PC-9 (cell line): ENCODE data around the gene SRGAP3. TPM values are rescaled to one million over a fixed set of nuclear protein-coding genes. Genes with fewer than 3 reads are reported as not detected.

ENCODE experiments used
- BruUV-seq: library from RNA; stranded (reverse); fragments of 400-500 nt; replicated peaks from 2 replicates; lab custom pipeline; 2021; lab: Mats Ljungman, UMichigan
- CTCF ChIA-PET: fragments of 300-600 bp; sonication (Branson Sonifier 250); formaldehyde crosslinking; loops from one replicate; lab custom pipeline; 2022; ENCODE audit warnings: antibody characterized with exemption; lab: Charles Lee
- POLR2A ChIA-PET: fragments of 300-600 bp; sonication (Branson Sonifier 250); formaldehyde crosslinking; loops from one replicate; lab custom pipeline; 2022; ENCODE audit warnings: antibody characterized with exemption; ENCODE audit not compliant: unreplicated experiment; lab: Charles Lee
- DNase-seq, 2 experiments: peaks; one replicate each; pipeline versions ENCODE4 v3.0.0 to v3.0.0-alpha.2; 2015 to 2022; ENCODE audit warnings: mixed read lengths in 1 of 2
- H2AFZ ChIP-seq: fragments of 200-600 bp; sonication (generic); 2 replicates; pipeline ENCODE4 v1.8.1; 2017; ENCODE audit warnings: antibody characterized with exemption
- H3F3A ChIP-seq: fragments of 200-600 bp; sonication (generic); 2 replicates; pipeline ENCODE4 v1.8.1; 2017; ENCODE audit warnings: antibody characterized with exemption, mild to moderate bottlenecking, low read depth; ENCODE audit not compliant: insufficient read depth
- H3K27ac ChIP-seq: fragments of 200-600 bp; sonication (generic); 2 replicates; pipeline ENCODE4 v1.6.1; 2016; ENCODE audit warnings: mixed run types
- H3K27me3 ChIP-seq: fragments of 200-600 bp; sonication (generic); 2 replicates; pipeline ENCODE4 v1.6.1; 2016; ENCODE audit warnings: low read depth, mixed run types; ENCODE audit not compliant: insufficient read depth
- H3K36me3 ChIP-seq: fragments of 200-600 bp; sonication (generic); 2 replicates; pipeline ENCODE4 v1.6.1; 2016; ENCODE audit warnings: low read depth, mixed run types
- H3K4me1 ChIP-seq: fragments of 200-600 bp; sonication (generic); replicated peaks from 2 replicates; pipeline ENCODE4 v1.6.1; 2016; ENCODE audit warnings: mixed run types; ENCODE audit not compliant: insufficient read depth
- H3K4me2 ChIP-seq: fragments of 200-600 bp; sonication (generic); 2 replicates; pipeline ENCODE4 v1.6.1; 2017; ENCODE audit warnings: mixed run types
- H3K4me3 ChIP-seq: fragments of 200-600 bp; sonication (generic); 2 replicates; pipeline ENCODE4 v1.6.1; 2016; ENCODE audit warnings: mixed run types
- H3K79me2 ChIP-seq: fragments of 200-600 bp; sonication (generic); 2 replicates; pipeline ENCODE4 v1.6.1; 2017; ENCODE audit warnings: low read depth, mixed run types
- H3K9me2 ChIP-seq: fragments of 200-600 bp; sonication (generic); 2 replicates; pipeline ENCODE4 v1.8.1; 2017; ENCODE audit warnings: mild to moderate bottlenecking; ENCODE audit not compliant: insufficient read depth
- H3K9me3 ChIP-seq: fragments of 200-600 bp; sonication (generic); 2 replicates; pipeline ENCODE4 v1.8.1; 2016; ENCODE audit warnings: low read depth; ENCODE audit not compliant: insufficient read depth
- H4K20me1 ChIP-seq: fragments of 200-600 bp; sonication (generic); 2 replicates; pipeline ENCODE4 v1.8.1; 2017; ENCODE audit not compliant: insufficient read depth
- CTCF ChIP-seq: fragments of 200-600 bp; sonication (generic); conservative IDR thresholded peaks from 2 replicates; pipeline ENCODE4 v1.6.1; 2017; ENCODE audit warnings: mixed run types, antibody characterized with exemption, mild to moderate bottlenecking, moderate library complexity
- EZH2 ChIP-seq: fragments of 200-600 bp; sonication (generic); IDR thresholded peaks from 2 replicates; pipeline ENCODE4 v1.8.0; 2017; ENCODE audit warnings: antibody characterized with exemption, low read depth
- intact Hi-C: fragments of 100-400 bp; cut with micrococcal nuclease; formaldehyde crosslinking; loops from one replicate; pipeline ENCODE4 v1.10.0; 2022; ENCODE audit not compliant: unreplicated experiment
- total RNA-seq: library from RNA; stranded (reverse); gene quantifications from 2 replicates; pipeline ENCODE4 v1.2.3, GENCODE V29; 2021

Gene SRGAP3
- total RNA-seq, 1 experiment from 2014 or later, result 17.5 TPM

GRCh38 chr3:9209777-9210176, 39.7 kb downstream of the SRGAP3 start:
- Histone ChIP-seq H3K9me2 (no peaks in the 10 kb centered on the region), H3K4me1 (peaks cover 9% of the 10 kb centered on the region), H3F3A (peaks cover 7% of the 10 kb centered on the region; the same call in 1 of the 2 replicates), H4K20me1 (no peaks in the 10 kb centered on the region), H3K4me2 (no peak overlapping the region), H3K27me3 (no peaks in the 10 kb centered on the region), H3K27ac (no peak overlapping the region), H3K79me2 (no peaks in the 10 kb centered on the region), H3K9me3 (no peaks in the 10 kb centered on the region), H2AFZ (no peak overlapping the region), H3K36me3 (no peaks in the 10 kb centered on the region), H3K4me3 (no peak overlapping the region)
- intact Hi-C loops, result no loop called here
- ChIA-PET CTCF (no interaction called here), POLR2A (interaction anchor here (0.6 kb wide), 1 partner anchor 39 kb away, joined by 4 read pairs; no protein-coding TSS in a partner anchor)
- no peak for TF ChIP-seq CTCF
- TF ChIP-seq EZH2, result no peak
- DNase-seq, result no peak
- BruUV-seq, result no TSS peak

GRCh38 chr3:9208605-9209152, 40.8 kb downstream of the SRGAP3 start:
- Histone ChIP-seq H3K4me1 (no peaks in the 10 kb centered on the region), H3K4me3 (no peak overlapping the region), H4K20me1 (no peaks in the 10 kb centered on the region), H3K79me2 (no peaks in the 10 kb centered on the region), H3F3A (no peaks in the 10 kb centered on the region), H3K9me3 (no peaks in the 10 kb centered on the region), H3K9me2 (no peaks in the 10 kb centered on the region), H2AFZ (no peak overlapping the region), H3K27me3 (no peaks in the 10 kb centered on the region), H3K36me3 (no peaks in the 10 kb centered on the region), H3K27ac (no peak overlapping the region), H3K4me2 (no peak overlapping the region)
- no peak for TF ChIP-seq EZH2
- no peak for TF ChIP-seq CTCF
- POLR2A ChIA-PET, result no interaction called here
- BruUV-seq, result no TSS peak
- DNase-seq, result no peak
- CTCF ChIA-PET, result no interaction called here
- intact Hi-C loops, result no loop called here

- no TSS peak for BruUV-seq
- POLR2A ChIA-PET, result no interaction called here
- Histone ChIP-seq H3F3A (no peaks in the 10 kb centered on the region), H3K4me2 (no peak overlapping the region), H3K4me3 (no peak overlapping the region), H3K9me3 (no peaks in the 10 kb centered on the region), H3K79me2 (no peaks in the 10 kb centered on the region), H3K27ac (no peak overlapping the region), H3K4me1 (no peaks in the 10 kb centered on the region), H2AFZ (no peak overlapping the region), H3K27me3 (no peaks in the 10 kb centered on the region), H4K20me1 (no peaks in the 10 kb centered on the region), H3K36me3 (no peaks in the 10 kb centered on the region), H3K9me2 (no peaks in the 10 kb centered on the region)
- TF ChIP-seq CTCF (no peak), EZH2 (no peak)
- DNase-seq, result no peak
- intact Hi-C loops, result no loop called here
- CTCF ChIA-PET, result no interaction called here
Measured at GRCh38 chr3:9207116-9207763, 42.2 kb downstream of the SRGAP3 start.
